Glutamatergic neuron (in vitro differentiated cells): Measurements from ENCODE around the gene CHCHD5. TPM values are rescaled to one million over a fixed set of nuclear protein-coding genes. Genes with fewer than 3 reads are reported as not detected.
"Not testable (repeated sequence)": the region's sequence is repeated elsewhere in the genome, so short reads cannot be mapped to it uniquely, and the experiment has no call there.

ENCODE experiments used
- DNase-seq: peaks from one replicate; pipeline ENCODE4 v3.0.0; 2022
- H3K27ac Mint-ChIP-seq: one replicate; pipeline ENCODE4 v1.8.0; 2020; ENCODE audit warnings: mild to moderate bottlenecking, mixed read lengths, inconsistent platforms; ENCODE audit not compliant: unreplicated experiment
- H3K27me3 Mint-ChIP-seq: one replicate; pipeline ENCODE4 v1.8.0; 2020; ENCODE audit warnings: mild to moderate bottlenecking, moderate library complexity, mixed read lengths, inconsistent platforms; ENCODE audit not compliant: unreplicated experiment
- H3K36me3 Mint-ChIP-seq: one replicate; pipeline ENCODE4 v1.8.0; 2020; ENCODE audit warnings: mild to moderate bottlenecking, mixed read lengths, inconsistent platforms; ENCODE audit not compliant: unreplicated experiment
- H3K4me1 Mint-ChIP-seq: one replicate; pipeline ENCODE4 v1.8.0; 2020; ENCODE audit warnings: mild to moderate bottlenecking, low read depth, mixed read lengths, inconsistent platforms; ENCODE audit not compliant: unreplicated experiment
- H3K4me3 Mint-ChIP-seq: one replicate; pipeline ENCODE4 v1.8.0; 2020; ENCODE audit warnings: mild to moderate bottlenecking, mixed read lengths, inconsistent platforms; ENCODE audit not compliant: unreplicated experiment
- H3K9me3 Mint-ChIP-seq: one replicate; pipeline ENCODE4 v1.8.0; 2020; ENCODE audit warnings: mild to moderate bottlenecking, moderate library complexity, mixed read lengths, inconsistent platforms; ENCODE audit not compliant: unreplicated experiment
- total RNA-seq: library from RNA; stranded (reverse); fragmentation: NEBNext Ultra II Directional; extraction: Animal tissue kit (Norgen Biotek cat#: 25700); gene quantifications from one replicate; pipeline ENCODE4 v1.2.1, GENCODE V29; 2021; ENCODE audit not compliant: unreplicated experiment
- TF ChIP-seq, protein P1 (sequence below): fragments of 200-600 bp; sonication (generic); IDR thresholded peaks from one replicate; pipeline ENCODE4 v1.5.0; 2021; ENCODE audit not compliant: partially characterized antibody, unreplicated experiment

Gene CHCHD5
- total RNA-seq, 1 donor from 2014 or later = 24.4 TPM

DNA sequence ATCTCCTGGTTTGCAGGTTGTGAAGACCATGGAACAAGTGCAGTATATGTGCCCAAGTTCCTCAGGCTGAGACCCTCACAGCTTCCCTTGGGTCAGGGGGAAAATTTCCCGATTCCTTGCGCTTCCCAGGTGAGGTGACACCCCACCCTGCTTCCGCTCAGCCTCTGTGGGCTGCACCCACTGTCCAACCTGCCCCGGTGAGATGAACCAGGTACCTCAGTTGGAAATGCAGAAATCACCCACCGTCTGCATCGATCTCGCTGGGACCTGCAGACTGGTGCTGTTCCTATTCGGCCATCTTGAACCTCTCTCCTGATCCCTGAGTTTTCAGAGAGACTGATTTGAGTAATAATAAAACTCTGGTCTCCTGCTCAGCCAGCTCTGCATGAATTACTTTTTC, 30.6 kb downstream of the CHCHD5 start:
- Mint-ChIP-seq H3K27me3 (peaks cover 2% of the 10 kb centered on the region), H3K4me3 (no peak overlapping the region), H3K9me3 (no peaks in the 10 kb centered on the region), H3K27ac (no peak overlapping the region), H3K4me1 (no peaks in the 10 kb centered on the region), H3K36me3 (no peaks in the 10 kb centered on the region)
- TF ChIP-seq, protein P1, sequence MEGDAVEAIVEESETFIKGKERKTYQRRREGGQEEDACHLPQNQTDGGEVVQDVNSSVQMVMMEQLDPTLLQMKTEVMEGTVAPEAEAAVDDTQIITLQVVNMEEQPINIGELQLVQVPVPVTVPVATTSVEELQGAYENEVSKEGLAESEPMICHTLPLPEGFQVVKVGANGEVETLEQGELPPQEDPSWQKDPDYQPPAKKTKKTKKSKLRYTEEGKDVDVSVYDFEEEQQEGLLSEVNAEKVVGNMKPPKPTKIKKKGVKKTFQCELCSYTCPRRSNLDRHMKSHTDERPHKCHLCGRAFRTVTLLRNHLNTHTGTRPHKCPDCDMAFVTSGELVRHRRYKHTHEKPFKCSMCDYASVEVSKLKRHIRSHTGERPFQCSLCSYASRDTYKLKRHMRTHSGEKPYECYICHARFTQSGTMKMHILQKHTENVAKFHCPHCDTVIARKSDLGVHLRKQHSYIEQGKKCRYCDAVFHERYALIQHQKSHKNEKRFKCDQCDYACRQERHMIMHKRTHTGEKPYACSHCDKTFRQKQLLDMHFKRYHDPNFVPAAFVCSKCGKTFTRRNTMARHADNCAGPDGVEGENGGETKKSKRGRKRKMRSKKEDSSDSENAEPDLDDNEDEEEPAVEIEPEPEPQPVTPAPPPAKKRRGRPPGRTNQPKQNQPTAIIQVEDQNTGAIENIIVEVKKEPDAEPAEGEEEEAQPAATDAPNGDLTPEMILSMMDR = no peak
- DNase-seq = no peak

DNA sequence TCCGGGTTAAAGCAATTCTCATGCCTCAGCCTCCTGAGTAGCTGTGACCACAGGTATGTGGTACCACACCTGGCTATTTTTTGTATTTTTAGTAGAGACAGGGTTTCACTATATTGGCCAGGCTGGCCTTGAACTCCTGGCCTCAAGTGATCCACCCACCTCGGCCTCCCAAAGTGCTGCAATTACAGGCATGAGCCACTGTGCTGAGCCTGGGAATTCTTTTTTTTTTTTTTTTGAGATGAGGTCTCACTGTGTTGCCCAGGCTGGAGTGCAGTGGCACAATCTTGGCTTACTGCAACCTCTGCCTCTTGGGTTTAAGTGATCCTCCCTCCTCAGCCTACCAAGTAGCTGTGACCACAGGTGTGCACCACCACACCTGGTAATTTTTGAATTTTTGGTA, 31.4 kb downstream of the CHCHD5 start:
- not testable (repeated sequence) for H3K27ac Mint-ChIP-seq, H3K4me1 Mint-ChIP-seq, H3K36me3 Mint-ChIP-seq, H3K27me3 Mint-ChIP-seq, H3K4me3 Mint-ChIP-seq, H3K9me3 Mint-ChIP-seq, DNase-seq

DNA sequence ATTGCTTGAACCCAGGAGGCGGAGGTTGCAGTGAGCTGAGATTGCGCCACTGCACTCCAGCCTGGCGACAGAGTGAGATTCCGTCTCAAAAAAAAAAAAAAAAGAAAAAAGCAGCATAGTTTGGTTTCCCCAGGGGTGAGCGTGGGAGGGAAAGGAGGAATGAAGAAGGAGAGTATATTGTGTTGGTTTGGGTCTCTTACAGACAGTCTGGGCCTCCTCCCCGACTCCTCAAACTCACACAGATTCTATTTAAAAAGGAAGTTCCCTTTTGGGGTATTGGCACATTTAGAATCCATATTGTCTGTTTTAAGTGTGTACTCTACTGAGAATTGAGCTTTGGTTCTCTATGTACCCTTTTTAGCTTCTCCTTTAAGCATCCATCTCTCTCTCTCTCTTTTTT, 34.0 kb downstream of the CHCHD5 start:
- no peaks in the 10 kb centered on the region for H3K36me3 Mint-ChIP-seq
- H3K4me1 Mint-ChIP-seq = no peaks in the 10 kb centered on the region
- peaks cover 2% of the 10 kb centered on the region for H3K9me3 Mint-ChIP-seq
- DNase-seq = no peak
- H3K27ac Mint-ChIP-seq = no peak overlapping the region
- TF ChIP-seq, protein P1 = no peak
- no peak overlapping the region for H3K4me3 Mint-ChIP-seq
- H3K27me3 Mint-ChIP-seq = no peaks in the 10 kb centered on the region

DNA sequence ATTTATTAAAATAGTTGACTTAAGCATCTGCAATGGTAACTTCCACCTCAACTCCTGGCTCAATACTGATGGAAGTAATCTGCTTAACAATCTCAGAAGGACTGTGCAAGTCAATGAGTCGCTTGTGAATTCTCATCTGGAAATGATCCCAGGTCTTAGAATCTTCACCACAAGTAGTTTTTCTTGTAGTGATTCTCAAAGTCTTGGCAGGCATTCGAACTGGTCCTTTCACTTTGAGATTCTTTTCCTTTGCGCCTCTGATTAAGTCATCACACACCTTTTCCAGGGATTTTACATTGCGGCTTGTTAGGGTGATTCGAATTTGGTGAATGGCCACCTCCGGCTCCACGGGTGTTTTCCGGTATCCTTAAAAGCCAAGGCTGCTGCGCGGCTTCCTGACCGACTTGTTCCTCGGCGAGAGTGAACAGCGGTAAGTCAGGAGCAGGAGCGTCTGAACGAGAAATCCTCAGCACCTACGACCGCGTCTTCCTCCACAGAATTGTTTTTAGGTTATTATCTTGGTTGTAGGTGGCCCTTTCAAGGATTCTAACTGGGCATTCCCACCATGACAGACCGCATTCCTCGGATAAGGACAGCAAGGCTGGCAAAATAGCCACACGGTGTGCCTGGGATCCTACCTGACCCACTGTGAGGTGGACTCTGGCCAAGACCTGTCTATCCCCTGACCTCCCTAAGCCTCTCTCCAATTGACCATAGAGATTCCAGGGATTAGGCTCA, 37.5 kb downstream of the CHCHD5 start:
- no peaks in the 10 kb centered on the region for H3K4me1 Mint-ChIP-seq
- no peak for DNase-seq
- H3K9me3 Mint-ChIP-seq = peaks cover 2% of the 10 kb centered on the region
- no peak overlapping the region for H3K27ac Mint-ChIP-seq
- H3K4me3 Mint-ChIP-seq = no peak overlapping the region
- peaks cover 2% of the 10 kb centered on the region for H3K27me3 Mint-ChIP-seq
- H3K36me3 Mint-ChIP-seq = no peaks in the 10 kb centered on the region
- TF ChIP-seq, protein P1 = no peak

DNA sequence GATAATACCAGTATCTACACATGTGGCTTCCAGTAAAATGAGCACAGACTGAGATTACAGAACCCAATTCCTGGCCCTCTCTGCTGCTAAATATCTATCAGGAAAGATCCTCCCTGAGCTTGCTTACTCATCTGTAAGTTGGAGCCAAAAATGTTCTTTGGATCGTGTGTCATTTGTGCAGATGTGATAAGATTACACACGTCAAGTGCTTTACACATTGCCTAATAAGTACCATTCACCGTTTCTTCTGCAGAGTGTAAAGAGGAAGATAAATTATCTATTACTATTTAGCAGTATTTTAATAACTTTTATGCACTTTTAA, 38.1 kb downstream of the CHCHD5 start:
- H3K9me3 Mint-ChIP-seq = peaks cover 2% of the 10 kb centered on the region
- H3K4me1 Mint-ChIP-seq = no peaks in the 10 kb centered on the region
- H3K27me3 Mint-ChIP-seq = peaks cover 3% of the 10 kb centered on the region
- no peak for DNase-seq
- H3K36me3 Mint-ChIP-seq = no peaks in the 10 kb centered on the region
- H3K4me3 Mint-ChIP-seq = no peak overlapping the region
- H3K27ac Mint-ChIP-seq = no peak overlapping the region
- TF ChIP-seq, protein P1 = no peak
